Stimulated activated CD8-positive, alpha-beta memory T cell treated with anti-CD3 and anti-CD28 coated beads, Interleukin-15, amount 100 ng/mL, for 48 hours (primary cell): Measurements from ENCODE around the gene AGPAT3.
"Not testable (repeated sequence)": the region's sequence is repeated elsewhere in the genome, so short reads cannot be mapped to it uniquely, and the experiment has no call there.

Experiments used
- DNase-seq, 2 donors: peaks; one replicate each; pipeline ENCODE4 v3.0.0-alpha.2; 2020; ENCODE audit warnings: low read depth in 2 of 2

The AGPAT3 gene

GRCh38 chr21:43882952-43883545, 18.0 kb downstream of the AGPAT3 start:
- DNase-seq, result no peak

- no peak for DNase-seq
These were observed 19.2 kb downstream of the AGPAT3 start for GRCh38 chr21:43884012-43884860.

DNA sequence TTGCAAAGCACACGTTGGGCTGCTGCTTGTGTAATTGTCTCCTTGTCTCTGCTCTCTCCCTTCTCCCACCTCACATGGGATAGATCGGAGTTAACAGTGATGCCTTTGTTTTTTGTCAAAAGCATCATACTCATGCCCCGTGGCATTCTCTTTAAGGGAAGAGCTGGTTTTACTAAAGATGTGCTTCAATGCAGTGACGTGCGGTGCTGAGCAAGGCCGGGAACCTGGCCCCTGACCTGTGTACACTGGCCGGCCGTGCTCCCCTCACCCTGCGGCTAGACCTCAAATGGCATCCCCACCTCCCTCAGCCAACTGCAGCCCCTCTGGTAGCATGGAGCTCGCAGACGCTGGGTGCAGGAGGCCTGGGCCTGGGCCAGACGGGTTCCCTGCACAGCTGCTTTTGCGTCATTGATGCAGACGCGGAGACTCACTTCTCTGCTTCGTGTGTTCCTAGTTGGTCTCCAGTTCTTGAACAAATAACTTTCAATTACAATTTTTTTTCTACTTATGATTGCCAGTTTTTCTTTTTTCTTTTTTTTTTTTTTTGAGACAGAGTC, 19.9 kb downstream of the AGPAT3 start:
- no peak for DNase-seq

- DNase-seq, result no peak
These were observed 20.7 kb downstream of the AGPAT3 start for GRCh38 chr21:43885721-43886120.

- no peak for DNase-seq
These were observed 21.5 kb downstream of the AGPAT3 start for GRCh38 chr21:43886565-43886964.

DNA sequence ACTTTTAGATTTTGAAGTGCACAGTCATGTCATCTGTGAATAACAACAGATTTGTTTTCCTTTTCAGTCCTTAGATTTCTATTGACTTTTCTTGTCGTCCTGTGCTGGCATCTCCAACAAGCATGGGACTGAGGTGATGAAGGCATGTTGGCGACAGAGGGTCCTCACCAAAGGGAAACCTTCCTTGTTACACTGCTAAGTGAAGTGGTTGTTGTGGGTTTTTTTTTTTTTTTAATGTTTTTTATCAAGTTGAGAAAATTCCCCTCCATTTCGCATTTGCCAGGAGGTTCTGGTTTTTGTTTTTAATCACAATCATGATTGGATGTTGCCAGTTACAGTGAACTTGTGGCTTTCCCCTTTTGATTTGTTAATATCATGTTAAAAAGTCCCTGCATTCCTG, 24.0 kb downstream of the AGPAT3 start:
- no peak for DNase-seq

GRCh38 chr21:43890042-43890441, 25.0 kb downstream of the AGPAT3 start:
- DNase-seq, result no peak

GRCh38 chr21:43892334-43892733, 27.3 kb downstream of the AGPAT3 start:
- DNase-seq, result no peak

GRCh38 chr21:43892984-43893535, 28.0 kb downstream of the AGPAT3 start:
- DNase-seq, result no peak

GRCh38 chr21:43893536-43894205, 28.6 kb downstream of the AGPAT3 start:
- DNase-seq, result peak in 1 of 2 donors; percentile 28

DNA sequence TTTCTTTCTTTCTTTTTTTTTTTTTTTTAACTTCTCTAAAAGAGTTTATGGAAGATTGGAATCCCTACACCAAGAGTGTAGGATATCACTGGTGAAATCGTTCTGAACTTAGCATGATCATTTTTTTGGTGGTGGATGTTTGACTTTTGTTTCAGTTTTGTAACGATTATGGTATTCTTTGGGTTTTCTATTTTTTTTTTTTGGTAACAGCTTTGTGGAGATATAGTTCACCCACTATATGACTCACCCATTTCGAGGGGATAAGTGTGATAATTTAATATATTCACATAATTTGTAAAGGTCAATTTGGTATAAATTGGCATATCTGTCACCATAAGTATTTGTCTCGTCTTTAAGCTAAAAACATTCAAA, 29.2 kb downstream of the AGPAT3 start:
- DNase-seq, result no peak

DNA sequence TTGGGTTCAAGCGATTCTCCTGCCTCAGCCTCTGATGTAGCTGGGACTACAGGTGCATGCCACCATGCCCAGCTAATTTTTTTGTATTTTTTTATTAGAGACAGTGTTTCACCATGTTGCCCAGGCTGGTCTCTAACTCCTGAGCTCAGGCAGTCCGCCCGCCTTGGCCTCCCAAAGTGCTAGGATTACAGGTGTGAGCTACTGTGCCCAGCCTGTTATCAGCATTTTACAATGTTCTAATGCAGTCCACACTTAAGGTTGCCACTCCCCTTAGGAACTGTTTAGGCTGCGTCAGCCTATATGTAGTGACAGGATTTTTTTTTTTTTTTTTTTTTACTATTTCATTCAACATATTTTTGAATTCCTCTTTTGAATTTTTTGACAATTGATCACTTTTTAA, 30.2 kb downstream of the AGPAT3 start:
- no peak for DNase-seq

DNA sequence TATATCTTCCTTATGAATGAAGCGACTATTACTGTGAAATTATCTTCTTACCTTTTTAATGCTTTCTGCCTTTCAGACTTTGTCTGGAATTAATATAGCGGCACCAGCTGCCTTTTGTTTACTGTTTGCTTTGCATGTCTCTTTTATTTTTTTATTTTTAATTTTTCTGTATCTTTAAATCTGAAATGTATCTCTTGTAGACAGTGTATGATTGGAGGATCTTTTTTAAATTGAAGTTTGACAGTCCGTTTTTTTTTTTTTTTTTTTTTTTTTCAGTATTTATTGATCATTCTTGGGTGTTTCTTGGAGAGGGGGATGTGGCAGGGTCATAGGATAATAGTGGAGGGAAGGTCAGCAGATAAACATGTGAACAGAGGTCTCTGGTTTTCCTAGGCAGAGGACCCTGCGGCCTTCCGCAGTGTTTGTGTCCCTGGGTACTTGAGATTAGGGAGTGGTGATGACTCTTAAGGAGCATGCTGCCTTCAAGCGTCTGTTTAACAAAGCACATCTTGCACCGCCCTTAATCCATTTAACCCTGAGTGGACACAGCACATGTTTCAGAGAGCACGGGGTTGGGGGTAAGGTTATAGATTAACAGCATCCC, 31.8 kb downstream of the AGPAT3 start:
- not testable (repeated sequence) for DNase-seq

DNA sequence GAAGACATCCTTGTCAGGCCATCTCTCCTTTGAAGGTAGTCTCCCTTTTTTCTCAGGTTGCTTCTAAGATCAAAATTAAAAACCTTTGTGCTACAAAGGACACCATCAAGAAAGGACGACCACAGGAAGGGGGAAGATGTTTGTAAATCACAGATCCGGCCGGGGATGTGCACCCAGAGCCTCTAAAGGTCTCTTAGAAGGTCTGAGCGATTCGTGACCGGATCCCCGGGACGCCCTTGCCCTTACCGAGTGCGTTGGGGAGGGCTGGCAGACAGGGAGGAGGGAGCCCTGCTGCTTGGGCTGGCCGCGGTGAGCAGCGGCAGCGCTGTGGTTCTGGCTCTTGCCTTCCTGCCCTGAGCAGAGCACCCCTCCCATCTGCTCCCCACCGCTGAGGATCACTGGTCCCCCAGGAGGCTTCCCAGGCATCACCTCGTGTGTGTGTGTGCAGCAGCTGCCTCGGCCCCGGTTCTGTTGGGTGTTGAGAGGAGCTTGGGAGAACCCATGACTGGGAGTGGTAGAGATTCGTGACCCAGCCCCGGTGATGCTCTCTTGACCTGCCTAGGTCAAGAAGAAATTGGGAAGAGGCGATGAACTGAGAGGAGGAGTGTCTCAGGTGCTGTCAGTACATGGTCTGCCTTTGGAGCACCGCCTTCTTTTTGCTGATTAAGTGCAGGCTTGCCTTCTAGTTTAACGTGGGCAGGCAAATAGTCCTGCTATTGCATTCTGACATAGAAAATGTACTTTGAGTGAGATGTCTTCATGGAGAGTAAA, 34.5 kb downstream of the AGPAT3 start:
- DNase-seq, result no peak

DNA sequence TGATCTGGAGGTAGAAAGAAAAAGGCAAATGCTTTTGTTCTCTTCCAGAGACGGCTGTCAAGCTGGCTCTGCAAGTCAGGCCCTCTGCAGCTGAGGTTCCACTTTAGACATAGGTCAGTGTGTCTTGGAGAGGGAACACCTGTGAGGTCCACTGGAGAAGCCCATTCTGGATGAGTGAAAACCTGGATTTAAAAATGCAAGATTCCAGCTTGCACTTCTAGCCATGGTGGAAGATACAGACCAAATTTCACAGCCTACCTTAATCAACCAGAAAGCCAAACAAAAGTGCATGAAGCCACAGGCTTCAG, 35.0 kb downstream of the AGPAT3 start:
- no peak for DNase-seq

DNA sequence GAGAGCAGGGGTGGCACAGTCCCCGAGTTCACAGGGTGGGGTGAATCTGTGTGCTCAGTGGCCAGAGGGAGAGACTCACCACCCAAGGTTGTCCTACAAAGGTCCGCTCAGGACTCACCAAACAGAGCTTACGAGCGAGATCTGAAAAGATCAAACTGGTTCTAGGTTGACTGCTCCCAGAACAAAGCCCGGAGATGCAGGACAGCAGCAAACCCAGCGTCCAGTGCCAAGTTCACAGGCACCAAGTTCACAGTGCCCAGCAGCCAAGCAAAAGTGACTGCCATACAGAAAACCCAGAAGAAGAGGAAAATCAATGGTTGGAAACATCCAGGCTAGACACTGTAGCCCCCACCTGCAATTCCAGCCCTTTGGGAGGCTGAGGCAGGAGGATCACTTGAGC, 35.7 kb downstream of the AGPAT3 start:
- no peak for DNase-seq

DNA sequence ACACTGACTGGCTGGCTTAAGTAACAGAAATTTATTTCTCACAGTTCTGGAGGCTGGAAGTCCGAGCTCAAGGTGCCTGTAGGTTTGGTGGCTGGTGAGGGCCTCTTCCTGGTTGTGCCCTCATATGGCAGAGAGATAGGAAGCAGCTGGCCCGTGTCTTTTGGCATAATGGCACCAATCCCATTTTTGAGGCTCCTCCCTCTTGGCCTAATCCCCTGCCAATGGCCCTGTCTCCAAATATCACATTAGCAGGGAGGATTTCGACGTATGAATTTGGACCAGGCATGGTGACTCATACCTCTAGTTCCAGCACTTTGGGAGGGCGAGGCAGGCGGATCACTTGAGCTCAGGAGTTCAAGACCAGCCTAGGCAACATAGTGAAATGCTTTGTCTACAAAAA, 37.4 kb downstream of the AGPAT3 start:
- DNase-seq, result no peak

DNA sequence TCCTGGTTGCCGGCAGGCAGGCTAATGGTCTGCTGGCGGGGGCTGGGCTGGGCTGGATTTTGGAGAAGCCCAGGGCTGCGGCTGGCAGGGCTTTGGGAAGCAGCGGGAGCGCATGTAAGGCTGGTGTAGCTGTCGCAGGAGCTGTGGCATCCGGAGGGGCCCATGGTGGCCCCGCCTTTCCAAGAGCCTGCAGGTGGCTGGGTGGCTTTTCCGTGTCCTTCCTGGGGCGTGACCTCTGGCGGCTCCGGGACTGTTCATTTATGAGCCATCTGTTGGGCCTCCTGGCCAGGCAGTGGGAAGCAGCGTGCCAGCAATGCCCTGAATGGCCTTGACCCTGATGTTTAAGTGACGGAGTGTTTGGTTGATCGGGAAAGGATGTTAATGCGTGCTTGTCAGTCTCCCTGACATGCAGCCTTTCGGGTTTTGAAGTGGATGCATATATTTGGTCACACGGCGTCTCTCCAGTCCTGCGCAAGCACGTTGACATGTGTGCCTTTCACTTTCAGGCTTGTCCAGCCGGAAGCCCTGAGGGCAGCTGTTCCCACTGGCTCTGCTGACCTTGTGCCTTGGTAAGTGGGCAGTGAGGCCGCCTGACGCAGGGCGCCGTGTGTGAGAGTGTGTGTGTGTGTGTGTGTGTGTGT, 38.5 kb downstream of the AGPAT3 start:
- DNase-seq, result no peak

DNA sequence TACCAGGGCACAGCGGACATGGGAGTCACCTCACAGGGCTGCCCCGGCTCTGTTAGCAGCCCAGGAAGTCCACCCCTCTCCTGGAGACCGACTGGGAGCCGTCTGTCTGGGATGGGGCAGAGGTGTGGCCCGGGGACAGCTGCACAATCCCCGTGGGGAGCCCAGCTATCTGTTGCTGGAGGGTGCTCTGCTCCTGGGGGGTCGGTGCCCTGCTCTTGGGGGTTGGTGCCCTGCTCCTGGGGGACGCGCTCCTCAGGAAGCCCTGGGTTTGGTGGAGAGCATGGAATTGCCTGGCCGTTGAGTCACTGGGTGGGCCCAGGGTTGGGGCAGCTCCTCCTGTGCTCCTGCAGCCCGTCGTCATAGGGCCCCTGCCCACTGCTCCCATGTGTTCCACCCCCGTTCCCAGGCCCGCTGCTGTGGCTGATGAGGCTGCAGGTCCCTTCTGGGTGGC, 39.3 kb downstream of the AGPAT3 start:
- no peak for DNase-seq

GRCh38 chr21:43905726-43906455, 40.9 kb downstream of the AGPAT3 start:
- DNase-seq, result no peak
